ENCODE data around the gene FMN2.
"Not testable (repeated sequence)": the region's sequence is repeated elsewhere in the genome, so short reads cannot be mapped to it uniquely, and the experiment has no call there.

FMN2 gene

DNA sequence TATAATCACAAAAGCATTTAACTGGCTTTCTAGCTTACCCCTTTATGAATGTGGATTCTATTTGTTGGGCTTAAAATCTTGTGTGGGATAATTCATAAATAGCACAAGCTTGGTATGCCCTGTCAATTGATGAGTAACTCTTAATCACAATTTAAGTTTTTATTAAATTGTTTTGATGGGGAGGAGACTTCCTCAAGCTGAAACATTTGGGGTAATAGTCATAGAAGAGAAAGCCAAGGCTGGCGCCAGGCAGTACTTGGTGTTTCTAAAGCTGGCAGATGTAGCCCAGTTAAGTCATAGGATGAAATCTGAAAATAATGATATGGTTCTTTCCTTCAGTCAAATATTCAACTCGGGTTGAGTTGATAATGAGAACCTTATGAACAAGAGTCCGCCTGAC lies 167.2 kb downstream of the FMN2 start:
- DNase-seq = no peak

- DNase-seq = not testable (repeated sequence)
Measured at GRCh38 chr1:240264494-240264893, 172.8 kb downstream of the FMN2 start.

- DNase-seq = no peak
Measured at GRCh38 chr1:240271081-240271480, 179.4 kb downstream of the FMN2 start.

GRCh38 chr1:240274569-240274968 lies 182.9 kb downstream of the FMN2 start:
- no peak for DNase-seq

GRCh38 chr1:240275219-240275618 lies 183.5 kb downstream of the FMN2 start:
- not testable (repeated sequence) for DNase-seq

- DNase-seq = no peak
Measured at GRCh38 chr1:240278082-240278481, 186.4 kb downstream of the FMN2 start.

- DNase-seq = no peak
Measured at GRCh38 chr1:240280560-240281322, 189.1 kb downstream of the FMN2 start.

DNA sequence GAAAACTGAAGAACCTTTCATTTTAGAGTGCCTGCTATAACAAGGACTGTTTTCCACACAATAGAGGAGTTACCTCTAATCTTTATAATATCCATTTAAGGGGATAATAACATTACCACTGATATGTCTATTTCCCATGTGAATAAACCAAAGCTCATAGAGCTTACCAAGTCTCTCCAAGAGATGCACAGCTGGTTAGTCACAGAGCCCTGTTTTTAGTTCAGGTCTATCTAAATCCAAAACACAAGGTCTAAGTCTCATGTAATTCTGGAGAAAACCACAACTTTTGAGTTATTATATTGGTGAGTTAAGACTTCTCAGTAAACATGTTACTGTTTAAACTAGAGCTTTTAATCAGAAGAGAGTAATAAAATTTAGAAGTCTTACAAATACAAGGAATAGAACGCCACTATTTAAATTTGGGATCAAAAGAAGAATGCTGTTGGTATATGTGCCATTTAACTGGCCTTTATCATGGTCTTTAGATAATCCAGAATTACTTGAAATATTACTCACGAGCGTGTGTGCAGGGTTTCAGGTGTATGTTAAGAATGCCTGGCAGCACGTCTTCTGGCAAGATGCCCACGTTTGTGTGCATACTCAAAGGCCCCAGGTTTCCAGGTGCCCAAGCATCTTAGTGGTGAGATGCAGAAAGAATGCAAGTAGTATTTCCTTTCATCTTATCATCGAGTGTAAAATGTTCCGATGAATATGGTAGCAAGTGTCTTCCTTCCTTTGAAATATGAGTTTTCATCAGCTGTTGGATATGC lies 190.6 kb downstream of the FMN2 start:
- no peak for DNase-seq

GRCh38 chr1:240284656-240285414 lies 193.2 kb downstream of the FMN2 start:
- DNase-seq = no peak

- DNase-seq = no peak
Measured at GRCh38 chr1:240285540-240285939, 193.9 kb downstream of the FMN2 start.

GRCh38 chr1:240287722-240288121 lies 196.0 kb downstream of the FMN2 start:
- DNase-seq = no peak

DNA sequence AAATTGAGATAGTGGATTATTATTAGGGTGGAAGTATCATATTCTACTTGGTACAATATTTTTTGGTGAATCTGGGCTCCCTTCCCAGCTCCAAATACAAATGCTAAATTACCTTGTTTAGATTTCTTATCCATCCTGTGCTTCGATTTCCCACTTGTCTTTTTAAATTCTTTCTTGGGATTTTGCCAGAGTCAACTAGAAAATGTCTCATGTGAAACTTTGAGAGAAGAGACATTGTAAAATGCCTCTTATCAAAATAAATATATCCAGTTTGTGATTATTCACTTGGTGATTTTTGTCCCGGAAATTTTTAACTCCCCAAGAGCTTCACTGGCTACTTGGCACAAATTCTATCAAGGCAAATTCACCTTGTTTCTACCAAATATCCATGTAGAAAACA lies 202.0 kb downstream of the FMN2 start:
- DNase-seq = no peak

DNA sequence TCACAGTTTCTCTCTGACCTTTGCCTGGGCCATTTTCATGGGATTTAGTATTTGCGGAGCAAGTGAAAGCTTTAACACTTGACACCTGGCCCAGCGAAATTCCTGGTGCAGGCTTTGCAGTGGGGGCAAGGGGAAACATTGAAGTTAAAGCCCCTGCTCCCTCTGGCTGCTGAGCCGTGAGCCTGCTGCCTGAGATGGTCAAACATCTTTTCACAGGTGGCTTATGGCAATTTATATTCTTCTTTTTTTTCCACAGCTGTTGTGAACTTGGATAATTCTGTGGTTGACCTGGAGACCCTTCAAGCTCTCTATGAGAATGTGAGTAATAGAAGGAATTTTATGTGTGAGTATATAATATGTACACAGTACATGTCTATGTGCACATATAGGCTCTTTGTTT lies 202.9 kb downstream of the FMN2 start:
- no peak for DNase-seq

GRCh38 chr1:240295811-240296210 lies 204.1 kb downstream of the FMN2 start:
- DNase-seq = no peak

- DNase-seq = no peak
Measured at GRCh38 chr1:240304466-240304865, 212.8 kb downstream of the FMN2 start.

GRCh38 chr1:240306673-240307072 lies 215.0 kb downstream of the FMN2 start:
- no peak for DNase-seq

DNA sequence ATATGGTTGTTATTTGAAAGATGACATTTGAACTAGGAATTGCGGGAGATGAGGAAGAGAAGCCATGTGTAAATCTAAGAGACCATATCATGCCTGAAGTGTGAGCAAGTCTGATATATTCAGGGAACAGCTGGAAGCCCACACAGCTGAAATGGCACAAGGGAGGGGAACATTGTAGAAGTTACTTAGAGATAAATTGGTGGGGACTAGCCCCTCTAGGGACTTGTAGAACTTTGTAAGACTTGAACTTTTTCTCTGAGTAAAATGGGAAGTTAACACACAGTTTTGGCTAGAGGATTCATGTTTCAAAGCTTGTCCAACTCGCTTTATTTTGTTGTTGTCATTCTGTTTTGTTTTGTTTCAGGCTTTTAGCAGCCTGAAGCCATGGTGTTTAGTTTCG lies 216.4 kb downstream of the FMN2 start:
- no peak for DNase-seq

GRCh38 chr1:240309769-240310168 lies 218.1 kb downstream of the FMN2 start:
- no peak for DNase-seq

DNA sequence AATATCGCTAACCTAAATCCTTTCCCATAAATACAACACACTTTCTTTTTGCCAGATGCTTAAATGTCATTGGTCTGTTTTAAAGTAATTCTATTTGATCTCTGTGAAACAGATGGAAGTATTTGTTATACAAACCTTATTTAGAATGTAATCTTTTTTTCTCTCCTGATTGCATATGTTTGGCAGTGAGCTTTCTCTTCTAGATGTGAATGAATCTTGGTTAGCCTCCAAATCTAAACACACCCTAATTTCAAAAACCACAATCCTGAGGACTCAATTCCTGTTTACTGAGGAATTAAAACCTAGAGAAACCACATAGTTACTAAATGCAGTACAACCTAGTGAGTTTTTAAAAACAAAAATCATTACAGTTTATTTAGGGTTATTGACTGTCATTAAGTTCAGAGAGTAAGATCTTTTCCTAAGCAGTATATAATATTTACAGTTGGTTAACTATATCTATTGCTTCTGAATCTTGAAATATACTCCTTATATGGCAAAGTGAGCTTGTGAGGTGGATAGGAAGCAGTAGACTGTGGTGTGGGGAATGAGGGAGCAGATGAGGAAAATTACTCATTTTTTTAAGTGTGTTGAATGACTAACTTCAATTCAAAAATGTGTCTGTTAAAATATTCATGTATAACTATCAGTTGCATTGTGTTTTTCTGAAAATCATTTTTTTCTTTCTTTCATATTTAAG lies 218.7 kb downstream of the FMN2 start:
- DNase-seq = no peak

DNA sequence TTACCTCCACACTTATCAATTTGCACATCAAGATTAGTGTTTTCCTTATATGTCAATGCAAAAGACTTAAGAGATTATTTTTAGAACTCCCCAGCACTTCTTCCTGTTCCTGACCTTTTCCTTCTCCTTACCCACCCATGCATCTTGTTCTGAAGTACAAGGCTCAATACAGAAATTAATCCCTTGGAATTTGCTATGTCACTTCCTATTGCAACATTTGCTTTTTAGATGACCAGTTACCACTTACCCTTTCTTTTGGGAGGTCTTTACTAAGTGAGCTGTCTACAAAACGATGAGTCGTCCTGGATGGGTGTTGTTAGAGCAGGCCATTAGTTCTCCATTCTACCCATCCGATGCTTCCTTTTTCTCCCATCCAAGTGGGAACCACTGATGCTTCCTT lies 221.2 kb downstream of the FMN2 start:
- DNase-seq = no peak

GRCh38 chr1:240314845-240315801 lies 223.4 kb downstream of the FMN2 start:
- DNase-seq = no peak

GRCh38 chr1:240319998-240320397 lies 228.3 kb downstream of the FMN2 start:
- no peak for DNase-seq
